ENCODE results near the gene ZFAND3.

- no peak for TF ChIP-seq EZH2phosphoT487 (IDR thresholded peaks at IDR 0.05; ENCODE audit: low read length)
- TF ChIP-seq CTCF (IDR thresholded peaks at IDR 0.05; ENCODE audit: low read length), result no peak
- TF ChIP-seq EZH2 (optimal IDR thresholded peaks at IDR 0.05; ENCODE audit: low read depth, low read length), result no peak
These were observed 294.5 kb downstream of the ZFAND3 start for GRCh38 chr6:38113825-38114576.
